ENCODE data around the gene CD6.
"Not testable (repeated sequence)": the region's sequence is repeated elsewhere in the genome, so short reads cannot be mapped to it uniquely, and the experiment has no call there.

CD6 gene

GRCh38 chr11:60951904-60952741, 19.4 kb upstream of the CD6 start, which contains the start of gene SLC15A3:
Gene SLC15A3, minus strand, starts transcription at chr11:60952176. Its CDS starts 625 bp downstream, at chr11:60951551.
- in situ Hi-C loops (cut with MboI; ENCODE audit: low sequenced_read_pairs) = no loop called here

- in situ Hi-C loops (cut with MboI; ENCODE audit: low sequenced_read_pairs) = no loop called here
Measured at GRCh38 chr11:60952742-60953170, 18.7 kb upstream of the CD6 start.

- in situ Hi-C loops (cut with MboI; ENCODE audit: low sequenced_read_pairs) = no loop called here
Measured at GRCh38 chr11:60953781-60954180, 17.7 kb upstream of the CD6 start.

GRCh38 chr11:60954421-60954820, 17.1 kb upstream of the CD6 start:
- in situ Hi-C loops (cut with MboI; ENCODE audit: low sequenced_read_pairs) = no loop called here

- in situ Hi-C loops (cut with MboI; ENCODE audit: low sequenced_read_pairs) = no loop called here
Measured at GRCh38 chr11:60955571-60955970, 15.9 kb upstream of the CD6 start.

GRCh38 chr11:60957188-60957587, 14.3 kb upstream of the CD6 start:
- in situ Hi-C loops (cut with MboI; ENCODE audit: low sequenced_read_pairs) = no loop called here

GRCh38 chr11:60959431-60959830, 12.0 kb upstream of the CD6 start:
- in situ Hi-C loops (cut with MboI; ENCODE audit: low sequenced_read_pairs) = no loop called here

GRCh38 chr11:60960405-60960804, 11.1 kb upstream of the CD6 start:
- in situ Hi-C loops (cut with MboI; ENCODE audit: low sequenced_read_pairs) = no loop called here

GRCh38 chr11:60964801-60965200, 6.7 kb upstream of the CD6 start:
- in situ Hi-C loops (cut with MboI; ENCODE audit: low sequenced_read_pairs) = no loop called here

GRCh38 chr11:60966890-60967289, 4.6 kb upstream of the CD6 start:
- in situ Hi-C loops (cut with MboI; ENCODE audit: low sequenced_read_pairs) = no loop called here

GRCh38 chr11:60968223-60968622, 3.3 kb upstream of the CD6 start:
- in situ Hi-C loops (cut with MboI; ENCODE audit: low sequenced_read_pairs) = no loop called here

GRCh38 chr11:60970369-60970774, 1.1 kb upstream of the CD6 start:
- in situ Hi-C loops (cut with MboI; ENCODE audit: low sequenced_read_pairs) = no loop called here

GRCh38 chr11:60970890-60971289, 590 bp upstream of the CD6 start:
- in situ Hi-C loops (cut with MboI; ENCODE audit: low sequenced_read_pairs) = no loop called here

GRCh38 chr11:60972182-60973030, 926 bp downstream of the CD6 start:
- in situ Hi-C loops (cut with MboI; ENCODE audit: low sequenced_read_pairs) = no loop called here

GRCh38 chr11:60973699-60974098, 2.2 kb downstream of the CD6 start:
- in situ Hi-C loops (cut with MboI; ENCODE audit: low sequenced_read_pairs) = no loop called here

- in situ Hi-C loops (cut with MboI; ENCODE audit: low sequenced_read_pairs) = not testable (repeated sequence)
Measured at GRCh38 chr11:60974316-60974715, 2.8 kb downstream of the CD6 start.

GRCh38 chr11:60974726-60975125, 3.2 kb downstream of the CD6 start:
- in situ Hi-C loops (cut with MboI; ENCODE audit: low sequenced_read_pairs) = no loop called here

- in situ Hi-C loops (cut with MboI; ENCODE audit: low sequenced_read_pairs) = no loop called here
Measured at GRCh38 chr11:60977224-60977623, 5.7 kb downstream of the CD6 start.

- in situ Hi-C loops (cut with MboI; ENCODE audit: low sequenced_read_pairs) = no loop called here
Measured at GRCh38 chr11:60977836-60978235, 6.4 kb downstream of the CD6 start.

GRCh38 chr11:60978546-60979380, 7.3 kb downstream of the CD6 start:
- in situ Hi-C loops (cut with MboI; ENCODE audit: low sequenced_read_pairs) = no loop called here

GRCh38 chr11:60981515-60981914, 10.0 kb downstream of the CD6 start:
- in situ Hi-C loops (cut with MboI; ENCODE audit: low sequenced_read_pairs) = no loop called here
